ENCODE results near the gene RNF215. TPM values are rescaled to one million over a fixed set of nuclear protein-coding genes. Genes with fewer than 3 reads are reported as not detected.

The RNF215 gene
- total and polyA plus RNA-seq, 2 of the 13 experiments (the other 11 are each of a cell fraction or from before 2014, with no cell fraction given), result 5.3 to 6.1 TPM

- TF ChIP-seq THAP9 (CRISPR knock-in tag; IDR thresholded peaks at IDR 0.05; ENCODE audit: borderline replicate concordance), result no peak
- no peak for TF ChIP-seq SMARCC2 (IDR thresholded peaks at IDR 0.05)
- TF ChIP-seq SP2 (CRISPR knock-in tag; IDR thresholded peaks at IDR 0.05), result no peak
- TF ChIP-seq NCOA2 (CRISPR knock-in tag; IDR thresholded peaks at IDR 0.05), result no peak
- TF ChIP-seq PLRG1 (conservative IDR thresholded peaks at IDR 0.05), result no peak
- peak; percentile 95 for TF ChIP-seq POLR2G (IDR thresholded peaks at IDR 0.05; ENCODE audit: low read depth, low read length)
- peak; percentile 73; the same call in 1 of the 2 replicates for TF ChIP-seq ELF4 (CRISPR knock-in tag; IDR thresholded peaks at IDR 0.05; ENCODE audit: borderline replicate concordance)
- peak; percentile 60; the same call in 1 of the 2 replicates for TF ChIP-seq PRDM15 (CRISPR knock-in tag; IDR thresholded peaks at IDR 0.05)
- TF ChIP-seq ZNF460 (CRISPR knock-in tag; IDR thresholded peaks at IDR 0.05; ENCODE audit: borderline replicate concordance), result peak; percentile 39; the same call in 1 of the 2 replicates
- no peak for TF ChIP-seq TCF7 (IDR thresholded peaks at IDR 0.05; ENCODE audit: low read depth)
- TF ChIP-seq BRF2 (CRISPR knock-in tag; IDR thresholded peaks at IDR 0.05), result peak; percentile 76; the same call in 1 of the 2 replicates
- no peak for TF ChIP-seq SSRP1 (CRISPR knock-in tag; IDR thresholded peaks at IDR 0.05)
- TF ChIP-seq NRL (CRISPR knock-in tag; IDR thresholded peaks at IDR 0.05; ENCODE audit: borderline replicate concordance), result peak; percentile 94
- TF ChIP-seq FOXJ3 (CRISPR knock-in tag; IDR thresholded peaks at IDR 0.05; ENCODE audit: borderline replicate concordance), result no peak
- no peak for TF ChIP-seq ZNF850 (CRISPR knock-in tag; conservative IDR thresholded peaks at IDR 0.05)
- peak; percentile 94 for TF ChIP-seq TIGD3 (CRISPR knock-in tag; IDR thresholded peaks at IDR 0.05; ENCODE audit: borderline replicate concordance)
- no peak; the same call in 1 of the 2 replicates for TF ChIP-seq ZNF652 (CRISPR knock-in tag; IDR thresholded peaks at IDR 0.05; ENCODE audit: borderline replicate concordance, low read depth)
- no peak; the same call in 1 of the 2 replicates for TF ChIP-seq ESRRA (CRISPR knock-in tag; IDR thresholded peaks at IDR 0.05; ENCODE audit: low read depth)
- peak; percentile 75 for TF ChIP-seq ZNF414 (CRISPR knock-in tag; IDR thresholded peaks at IDR 0.05)
- peak; percentile 75; the same call in 1 of the 2 replicates for TF ChIP-seq ZNF788 (CRISPR knock-in tag; IDR thresholded peaks at IDR 0.05; ENCODE audit: borderline replicate concordance)
Observed at GRCh38 chr22:30423301-30423958, 36.2 kb upstream of the RNF215 start (continued).
